HG03066 (cell line): ENCODE measurements around the gene NUBPL.
"Not testable (repeated sequence)": the region's sequence is repeated elsewhere in the genome, so short reads cannot be mapped to it uniquely, and the experiment has no call there.

Experiments used
- ATAC-seq: cut with Tn5 transposase; IDR thresholded peaks from one replicate; pipeline ENCODE4 v1.9.1; 2021; ENCODE audit warnings: low read depth; ENCODE audit not compliant: unreplicated experiment

NUBPL gene

DNA sequence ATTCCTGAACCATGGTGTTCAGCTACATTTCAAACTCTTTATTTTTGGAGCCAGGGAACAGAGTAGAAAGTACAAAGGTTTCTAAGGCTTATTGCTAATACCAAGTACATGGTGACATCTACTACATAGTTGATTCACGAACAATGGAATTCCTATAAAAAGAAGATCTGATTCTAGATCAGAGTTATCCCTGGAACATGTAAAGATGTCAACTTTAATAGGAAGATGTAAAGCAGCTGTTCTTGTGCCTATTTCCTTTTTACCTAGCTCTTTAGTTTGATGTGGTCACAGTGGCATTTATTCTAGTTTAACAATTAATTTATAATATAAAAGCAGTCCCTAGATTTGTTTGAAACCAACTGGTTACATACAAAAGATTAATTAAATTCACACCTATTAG, 99.5 kb downstream of the NUBPL start:
- no peak for ATAC-seq

DNA sequence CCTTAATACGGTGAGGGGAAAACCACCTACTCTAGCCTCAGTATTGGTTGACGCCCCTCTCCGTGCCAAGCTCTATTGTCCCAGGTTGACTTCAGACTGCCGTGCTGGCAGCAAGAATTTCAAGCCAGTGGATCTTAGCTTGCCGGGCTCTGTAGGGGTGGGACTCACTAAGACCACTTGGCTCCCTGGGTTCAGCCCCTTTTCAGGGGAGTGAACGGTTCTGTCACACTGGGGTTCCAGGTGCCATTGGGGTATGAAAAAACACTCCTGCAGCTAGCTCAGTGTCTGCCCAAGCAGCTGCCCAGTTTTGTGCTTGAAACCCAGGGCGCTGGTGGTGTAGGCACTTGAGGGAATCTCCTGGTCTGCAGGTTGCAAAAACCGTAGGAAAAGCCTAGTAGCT, 107.1 kb downstream of the NUBPL start:
- ATAC-seq: no peak

DNA sequence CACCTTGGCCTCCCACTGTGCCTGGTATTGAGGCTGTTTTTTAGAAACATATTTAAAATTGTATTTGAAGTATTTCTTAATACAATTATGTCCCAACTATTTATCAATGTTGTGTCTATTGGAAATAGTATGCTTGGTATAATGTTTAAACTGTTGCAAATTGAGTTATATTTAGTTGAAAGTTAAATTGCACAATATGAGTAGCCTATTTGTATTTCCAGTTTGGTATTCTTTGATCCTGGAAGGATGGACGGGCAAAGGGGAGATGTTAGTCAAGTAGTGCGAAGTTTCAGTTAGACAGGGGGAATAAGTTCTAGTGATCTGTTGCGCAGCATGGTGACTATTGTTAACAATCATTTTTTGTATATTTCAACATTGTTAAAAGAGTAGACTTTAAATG, 111.5 kb downstream of the NUBPL start:
- ATAC-seq: no peak

DNA sequence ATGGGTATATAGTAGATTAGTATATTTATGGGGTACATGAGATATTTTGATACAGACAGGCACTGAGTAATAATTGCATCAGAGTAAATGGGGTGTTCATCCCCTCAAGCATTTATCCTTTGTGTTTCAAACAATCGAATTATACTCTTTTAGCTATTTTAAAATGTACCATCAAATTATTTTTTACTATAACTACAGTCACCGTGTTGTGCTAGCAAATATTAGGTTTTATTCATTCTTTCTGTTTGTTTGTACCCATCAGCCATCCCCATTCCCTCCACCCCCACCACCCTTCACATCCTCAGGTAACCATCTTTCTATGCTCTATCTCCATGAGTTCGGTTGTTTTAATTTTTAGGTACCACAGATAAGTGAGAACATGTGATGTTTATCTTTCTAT, 115.8 kb downstream of the NUBPL start:
- no peak for ATAC-seq

DNA sequence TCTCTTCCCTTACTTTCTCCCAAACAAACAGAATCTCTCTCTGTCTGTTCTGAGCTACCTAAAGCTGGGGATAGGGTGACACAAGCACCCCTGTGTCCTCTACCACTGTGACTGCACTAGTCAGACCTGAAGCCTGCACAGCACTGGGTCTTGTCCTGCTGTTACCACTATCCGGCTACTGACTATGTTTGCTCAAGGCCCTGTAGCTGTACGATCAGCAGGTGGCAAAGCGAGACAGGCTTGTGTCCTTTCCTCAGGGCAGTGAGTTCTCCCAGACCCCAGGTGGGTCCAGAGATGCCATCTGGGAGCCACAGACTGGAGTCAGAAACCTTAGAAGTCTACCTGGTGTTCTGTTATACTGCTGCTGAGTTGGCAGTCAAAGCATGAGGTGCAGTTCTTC, 116.4 kb downstream of the NUBPL start:
- ATAC-seq: no peak

DNA sequence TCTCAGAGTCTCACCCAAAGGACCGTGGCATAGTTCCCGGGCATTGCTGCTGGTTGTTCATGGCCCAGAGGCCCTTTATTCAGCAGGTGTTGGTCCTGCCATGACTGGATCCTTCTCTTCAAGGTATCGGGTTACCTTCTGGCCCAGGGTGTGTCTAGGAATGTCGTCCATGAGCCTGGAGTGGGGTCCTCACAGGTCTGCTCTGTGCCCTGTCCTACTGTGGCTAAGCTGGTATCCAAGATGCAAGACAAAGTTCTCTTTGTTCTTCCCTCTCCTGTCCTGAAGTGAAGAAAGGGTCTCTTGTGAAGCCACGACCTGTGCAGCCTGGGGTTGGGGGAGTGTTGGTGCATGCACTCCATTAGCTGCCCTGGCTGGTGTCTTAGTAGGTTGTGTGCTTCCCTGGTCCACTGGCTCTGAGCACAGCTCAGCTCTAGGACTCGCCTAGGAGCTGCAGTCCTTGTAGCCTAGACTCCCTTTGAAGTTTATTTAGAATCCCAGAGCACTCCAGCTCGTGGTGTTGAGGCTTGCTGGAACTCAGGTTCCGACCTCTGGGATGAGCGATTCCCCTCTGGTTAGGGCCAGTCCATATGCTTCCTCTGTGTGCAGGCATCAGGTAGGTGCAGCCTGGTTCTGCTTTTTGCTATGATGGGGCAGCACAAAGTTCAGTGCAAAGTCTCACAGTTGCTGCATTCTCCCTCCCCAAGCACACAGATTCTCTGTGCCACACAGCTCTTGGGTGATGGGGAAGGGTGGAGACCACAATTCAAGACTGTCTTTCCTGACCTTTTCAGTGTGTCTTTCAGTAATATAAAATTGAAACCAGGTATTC, 117.4 kb downstream of the NUBPL start:
- no peak for ATAC-seq

DNA sequence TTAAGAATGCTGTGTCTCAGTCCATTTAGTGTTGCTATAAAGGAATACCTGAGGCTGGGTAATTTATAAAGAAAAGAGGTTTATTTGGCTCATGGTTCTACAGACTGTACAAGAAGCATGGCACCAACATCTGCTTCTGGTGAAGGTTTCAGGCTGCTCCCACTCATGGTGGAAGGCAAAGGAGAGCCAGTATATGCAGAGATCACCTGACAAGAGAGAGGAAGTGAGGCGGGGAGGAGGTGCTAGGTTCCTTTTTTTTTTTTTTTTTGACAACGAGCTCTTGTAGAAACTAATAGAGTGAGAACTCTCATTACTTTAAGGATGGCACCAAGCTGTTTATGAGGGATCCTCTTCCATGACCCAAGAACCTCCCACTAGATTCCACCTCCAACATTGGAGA, 121.6 kb downstream of the NUBPL start:
- no peak for ATAC-seq

DNA sequence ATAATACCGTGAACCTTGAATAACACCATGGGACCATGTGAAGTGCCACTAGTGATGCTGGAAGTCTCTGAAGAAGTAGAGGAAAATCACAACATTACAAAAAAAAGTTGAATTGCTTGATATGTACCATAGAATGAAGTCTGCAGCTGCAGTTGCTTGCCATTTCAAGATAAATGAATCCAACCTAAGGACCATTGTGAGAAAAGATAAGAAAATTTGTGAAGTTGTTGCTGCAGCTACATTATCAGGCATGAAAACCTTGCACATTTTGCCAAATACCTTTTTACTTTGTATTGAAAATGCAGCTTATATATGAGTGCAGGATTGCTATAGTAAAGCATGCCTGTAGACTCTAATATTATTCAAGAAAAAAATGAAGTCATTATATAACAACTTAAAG, 126.5 kb downstream of the NUBPL start:
- ATAC-seq: no peak

DNA sequence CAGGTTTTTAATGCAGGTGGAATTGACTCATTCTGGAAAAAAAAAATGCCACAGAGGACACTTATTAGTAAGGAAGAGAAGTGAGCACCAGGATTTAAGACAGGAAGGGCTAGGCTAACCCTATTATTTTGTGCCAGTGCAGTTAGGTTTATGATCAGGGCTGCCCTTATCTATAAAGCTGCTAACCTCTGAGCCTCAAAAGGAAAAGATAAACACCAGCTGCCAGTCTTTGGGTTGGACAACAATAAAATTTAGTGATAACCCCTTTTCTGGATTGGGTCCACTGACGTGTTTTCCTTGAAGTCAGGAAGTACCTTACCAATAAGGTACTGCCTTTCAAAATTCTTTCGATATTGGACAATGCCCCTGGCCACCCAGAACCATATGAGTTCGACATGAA, 128.9 kb downstream of the NUBPL start:
- ATAC-seq: no peak

DNA sequence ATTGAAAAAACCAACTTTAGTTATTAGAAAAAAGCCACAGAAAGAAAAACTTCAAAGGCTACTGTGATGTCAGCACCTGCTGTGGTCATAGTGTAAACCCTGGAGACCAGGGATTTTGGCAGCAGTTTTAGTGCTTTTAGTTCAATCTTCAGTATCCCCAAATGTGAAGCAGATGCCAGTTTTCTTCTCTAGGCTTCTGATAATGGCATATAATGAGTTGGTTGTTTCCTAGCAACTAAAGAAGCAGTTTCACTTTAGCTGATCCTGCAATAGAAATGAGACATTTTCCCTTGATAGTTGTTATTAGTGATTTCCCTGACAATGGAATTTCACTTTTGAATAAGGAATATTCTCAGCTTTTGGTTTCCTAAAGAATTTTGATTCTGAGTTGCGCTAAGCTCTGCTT, 131.2 kb downstream of the NUBPL start:
- ATAC-seq: no peak

DNA sequence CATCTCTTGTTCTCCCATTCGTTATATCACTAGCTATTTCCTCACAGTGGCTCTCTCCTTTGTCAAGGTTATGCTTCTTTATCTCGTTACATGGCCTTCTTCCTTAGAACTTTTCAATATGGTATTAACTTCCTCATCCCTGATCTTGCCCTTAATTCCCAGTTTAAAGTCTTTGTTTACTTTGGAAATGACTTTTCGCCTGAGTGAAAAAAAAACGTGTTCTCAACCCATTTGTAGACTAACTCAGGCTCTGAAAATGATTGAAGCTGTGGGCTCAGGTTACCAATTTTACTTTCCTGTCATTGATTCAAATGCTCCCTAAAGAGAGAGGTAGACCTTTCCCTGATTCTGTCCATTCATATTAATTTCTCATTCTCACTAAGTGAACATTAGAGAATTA, 135.2 kb downstream of the NUBPL start:
- ATAC-seq: no peak

DNA sequence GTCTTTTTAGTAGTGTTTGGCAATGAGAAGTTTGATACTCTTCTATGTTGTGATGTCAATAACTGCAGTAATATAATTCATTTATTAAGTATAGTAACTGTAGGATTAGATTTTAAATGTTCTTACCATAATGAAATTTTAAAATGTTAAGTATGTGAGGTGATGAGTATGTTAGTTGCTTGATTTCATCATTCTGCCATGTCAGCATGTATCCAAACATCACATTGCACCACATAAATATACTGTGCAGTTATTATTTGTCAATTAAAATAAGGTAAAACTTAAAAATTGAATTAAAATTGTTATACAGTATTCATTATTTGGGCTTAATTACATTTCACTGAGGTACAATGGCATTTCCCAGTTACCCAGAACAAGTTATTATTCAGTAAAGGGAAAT, 138.6 kb downstream of the NUBPL start:
- no peak for ATAC-seq

DNA sequence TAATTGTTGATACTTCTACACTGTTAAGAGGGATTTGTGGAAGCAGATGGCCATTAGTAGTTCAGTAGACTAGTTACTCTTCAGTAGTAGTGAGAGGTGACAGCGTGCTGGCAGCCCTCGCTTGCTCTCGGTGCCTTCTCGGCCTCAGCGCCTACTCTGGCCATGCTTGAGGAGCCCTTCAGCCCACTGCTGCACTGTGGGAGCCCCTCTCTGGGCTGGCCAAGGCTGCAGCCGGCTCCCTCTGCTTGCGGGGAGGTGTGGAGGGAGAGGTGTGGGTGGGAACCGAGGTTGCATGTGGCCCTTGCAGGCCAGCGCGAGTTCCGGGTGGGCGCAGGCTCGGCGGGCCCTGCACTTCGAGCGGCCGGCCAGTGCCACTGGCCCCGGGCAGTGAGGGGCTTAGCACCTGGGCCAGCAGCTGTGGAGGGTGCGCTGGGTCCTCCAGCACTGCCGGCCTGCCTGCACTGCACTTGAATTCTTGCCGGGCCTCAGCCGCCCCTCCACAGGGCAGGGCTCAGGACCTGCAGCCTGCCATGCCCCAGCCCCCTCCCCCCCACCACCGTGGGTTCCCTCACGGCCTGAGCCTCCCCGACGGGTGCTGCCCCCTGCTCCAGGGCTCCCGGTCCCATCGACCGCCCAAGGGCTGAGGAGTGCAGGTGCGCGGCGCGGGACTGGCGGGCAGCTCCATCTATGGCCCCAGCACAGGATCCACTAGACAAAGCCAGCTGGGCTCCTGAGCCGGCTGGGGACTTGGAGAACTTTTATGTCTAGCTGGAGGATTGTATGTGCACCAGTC, 139.3 kb downstream of the NUBPL start:
- no peak for ATAC-seq

DNA sequence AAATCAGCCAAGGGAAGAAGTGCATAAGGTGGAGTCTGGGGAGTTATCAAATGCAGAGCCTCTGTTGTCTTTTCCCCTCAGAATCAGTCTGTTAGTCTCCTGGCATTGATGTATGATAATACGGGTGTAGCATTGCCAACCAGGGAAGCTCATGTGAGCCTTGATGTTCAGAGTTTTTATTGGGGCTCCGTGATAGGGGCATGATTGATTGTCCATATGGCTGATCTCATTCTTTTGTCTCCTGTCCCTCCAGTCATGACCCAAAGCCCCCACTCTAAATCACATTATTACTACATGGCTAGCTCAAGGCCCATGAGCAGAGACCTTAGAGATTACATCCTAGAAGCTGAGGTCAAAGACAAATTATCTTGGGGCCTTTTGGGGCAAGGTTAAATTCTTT, 140.9 kb downstream of the NUBPL start:
- no peak for ATAC-seq

DNA sequence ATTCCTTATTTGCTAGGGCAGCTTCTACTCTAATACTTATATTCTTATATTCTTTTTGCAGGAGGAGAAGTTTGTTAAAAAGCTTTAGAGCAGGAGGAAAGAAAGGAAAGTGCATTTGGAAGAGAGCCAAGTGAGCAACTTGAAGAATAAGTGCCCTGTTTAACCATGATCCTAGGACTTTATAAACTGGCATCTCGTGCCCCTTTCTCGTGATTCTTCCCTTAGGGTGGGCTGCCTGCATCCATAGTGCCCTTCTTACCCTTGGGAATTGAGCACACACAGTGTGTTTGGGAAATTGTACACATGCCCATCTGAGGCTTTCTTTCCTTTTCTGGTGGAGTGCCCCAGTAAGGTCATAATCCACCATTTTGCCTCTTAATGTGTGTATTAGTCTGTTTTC, 141.9 kb downstream of the NUBPL start:
- no peak for ATAC-seq

DNA sequence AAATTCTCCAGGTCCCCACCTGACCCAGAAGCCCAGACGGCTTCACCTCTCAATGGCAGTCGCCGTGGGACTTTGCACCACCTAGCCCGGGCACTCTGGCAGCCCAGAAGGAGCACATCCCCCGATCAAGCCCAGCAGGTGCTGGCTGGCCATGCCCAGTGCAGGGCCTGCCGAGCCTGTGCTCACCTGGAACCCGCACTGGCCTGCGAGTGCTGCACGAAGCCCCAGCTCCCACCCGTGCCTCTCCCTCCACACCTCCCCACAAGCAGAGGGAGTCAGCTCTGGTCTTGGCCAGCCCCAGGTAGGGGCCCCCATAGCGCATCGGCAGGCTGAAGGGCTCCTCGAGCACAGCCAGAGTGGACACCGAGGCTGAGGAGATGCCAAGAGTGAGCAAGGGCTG, 144.5 kb downstream of the NUBPL start:
- ATAC-seq: no peak

DNA sequence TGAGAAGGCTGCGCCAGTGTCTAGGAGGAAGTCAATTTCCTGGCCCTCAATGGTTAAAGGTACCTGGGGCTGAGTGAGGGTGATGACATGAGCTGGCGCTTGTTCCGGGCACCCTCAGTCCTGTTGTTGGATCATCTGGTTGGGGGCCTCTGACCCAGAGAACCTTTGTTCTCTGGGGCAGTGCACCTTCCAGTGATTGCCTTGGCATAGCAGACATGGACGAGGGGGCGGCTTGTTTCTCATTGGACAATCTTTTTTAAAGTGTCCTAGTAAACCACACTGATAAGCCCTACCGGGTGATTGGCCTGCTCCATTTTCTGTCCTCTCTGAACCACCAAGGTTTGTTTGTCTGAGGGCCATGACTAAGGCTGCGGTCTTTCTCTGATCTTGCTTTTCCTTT, 147.5 kb downstream of the NUBPL start:
- ATAC-seq: not testable (repeated sequence)

DNA sequence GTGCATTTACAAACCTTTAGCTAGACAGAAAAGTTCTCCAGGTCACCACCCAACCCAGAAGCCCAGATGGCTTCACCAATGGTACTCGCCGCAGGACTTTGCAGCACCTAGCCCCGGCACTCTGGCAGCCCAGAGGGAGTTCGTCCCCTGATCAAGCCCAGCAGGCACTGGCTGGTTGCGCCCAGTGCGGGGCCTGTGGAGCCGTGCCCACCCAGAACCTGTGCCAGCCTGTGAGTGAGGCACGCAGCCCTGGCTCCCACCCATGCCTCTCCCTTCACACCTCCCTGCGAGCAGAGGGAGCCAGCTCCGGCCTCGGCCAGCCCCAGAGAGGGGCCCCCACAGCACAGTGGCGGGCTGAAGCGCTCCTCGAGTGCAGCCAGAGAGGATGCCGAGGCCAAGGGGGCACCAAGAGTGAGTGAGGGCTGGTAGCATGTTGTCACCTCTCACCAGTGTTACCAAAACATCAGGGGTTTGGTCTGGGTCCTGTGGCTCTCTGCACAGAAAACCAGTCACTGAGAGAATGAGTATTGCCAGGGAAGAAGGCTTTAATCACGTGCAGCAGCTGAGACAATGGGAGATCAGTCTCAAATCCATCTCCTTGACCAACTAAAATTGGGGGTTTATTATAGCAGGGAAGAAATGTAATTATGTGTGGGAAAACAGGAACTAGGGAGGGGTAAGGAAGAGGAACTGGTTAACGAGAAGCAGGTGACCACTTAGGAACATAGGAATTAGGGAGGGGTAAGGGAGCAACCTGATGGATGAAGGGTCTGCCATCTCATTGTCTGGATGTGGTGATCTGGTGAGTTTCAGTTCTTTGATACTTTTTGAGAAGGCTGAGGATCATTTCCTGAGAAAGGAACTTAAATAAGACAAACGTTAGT, 151.3 kb downstream of the NUBPL start:
- ATAC-seq: no peak

DNA sequence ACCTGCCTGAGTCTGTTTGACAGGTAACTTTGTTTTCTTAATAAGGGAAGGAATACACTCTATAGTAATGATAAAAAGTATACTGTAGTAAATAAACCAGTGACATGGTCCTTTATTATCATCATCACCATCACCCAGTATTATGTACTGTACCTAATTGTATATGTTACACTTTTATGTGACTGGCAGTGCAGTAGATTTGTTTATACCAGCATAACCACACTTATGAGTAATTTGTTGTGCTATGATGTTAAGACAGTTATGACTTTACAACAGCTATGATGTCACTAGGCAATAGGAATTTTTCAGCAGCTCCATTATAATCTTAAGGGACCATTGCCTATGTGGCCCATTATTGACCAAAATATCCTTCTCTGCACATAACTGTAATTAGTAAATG, 155.0 kb downstream of the NUBPL start:
- no peak for ATAC-seq

DNA sequence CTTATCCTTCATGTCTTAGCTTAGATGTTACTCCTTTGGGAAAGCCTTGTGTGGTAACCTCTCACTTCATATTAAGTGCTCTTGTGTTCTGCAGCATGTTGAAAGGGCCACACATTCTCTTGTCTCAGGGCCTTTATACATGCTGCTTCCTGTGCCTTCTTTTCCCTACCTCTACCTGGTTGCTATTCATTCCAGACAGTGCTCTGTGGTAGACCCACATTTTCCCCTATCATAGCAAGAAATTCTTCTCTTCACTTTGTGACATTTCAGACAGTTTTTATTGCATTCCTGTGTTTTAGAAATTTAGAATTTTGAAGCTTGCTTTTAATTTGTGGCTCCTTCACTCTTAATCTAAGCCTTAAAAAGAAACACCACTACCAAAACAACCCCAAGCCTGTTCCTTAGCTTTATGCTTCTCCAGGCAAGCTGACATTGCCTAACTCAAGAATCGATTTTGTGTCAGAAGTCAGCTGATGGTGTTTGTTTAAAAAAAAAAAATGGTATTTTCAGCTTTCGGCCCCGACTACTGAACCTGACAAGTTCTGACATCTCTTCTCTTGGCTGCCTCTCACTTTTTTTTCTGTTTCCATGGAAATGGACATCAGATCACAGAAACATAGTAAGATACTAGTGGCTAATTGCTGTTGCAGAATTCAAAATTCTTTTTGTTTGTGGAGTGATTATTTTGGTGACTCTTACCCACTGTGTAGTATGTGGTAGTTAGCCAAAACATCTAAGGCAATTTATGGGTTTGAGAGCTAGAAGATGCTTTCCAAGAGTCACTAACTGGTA, 156.3 kb downstream of the NUBPL start:
- no peak for ATAC-seq
